Uterus (tissue), 2 donors: ENCODE data around the gene STK38.

ENCODE experiments used
- CTCF ChIP-seq, 4 experiments: fragments of 200-600 bp in 2 of 4; fragments of 450-650 bp in 2 of 4; sonication (generic) in 2 of 4; IDR thresholded peaks; one replicate each; pipeline ENCODE4 v1.5.1; 2016 to 2019; ENCODE audit warnings: antibody characterized with exemption in 4 of 4, mild to moderate bottlenecking in 2 of 4, moderate library complexity in 1 of 4
- POLR2A ChIP-seq, 2 donors: fragments of 450-650 bp; IDR thresholded peaks; one replicate each; pipeline ENCODE4 v1.6.1; 2016; ENCODE audit warnings: antibody characterized with exemption in 2 of 2, mild to moderate bottlenecking in 1 of 2, moderate library complexity in 1 of 2

- TF ChIP-seq CTCF (IDR thresholded peaks at IDR 0.05) (no peak), POLR2A (IDR thresholded peaks at IDR 0.05) (no peak)
These were observed 23.8 kb downstream of the STK38 start for GRCh38 chr6:36523451-36523850.
